HEK293 (cell line): ENCODE data around the gene PAF1.

Experiments
- CTCF ChIA-PET: fragments of 350-600 bp; formaldehyde crosslinking; extraction: SDS; loops from one replicate; lab custom pipeline; 2021; ENCODE audit warnings: antibody characterized with exemption; lab: Yijun Ruan, JAX
- POLR2A ChIA-PET: fragments of 300-600 bp; formaldehyde crosslinking; extraction: SDS; loops from one replicate; lab custom pipeline; 2020; ENCODE audit warnings: antibody characterized with exemption, inconsistent platforms; lab: Yijun Ruan, JAX
- H3K27ac ChIP-seq: fragments of 200-500 bp; sonication (Bioruptor generic); 2 replicates; pipeline ENCODE4 v1.5.1; 2014; ENCODE audit warnings: low read depth, low read length, control low read depth, inconsistent platforms; ENCODE audit errors: extremely low read depth
- H3K36me3 ChIP-seq, 2 experiments: fragments of 200-500 bp in 1 of 2; sonication (Bioruptor generic) in 1 of 2; 1 replicate in 1 of 2; 2 replicates in 1 of 2; pipeline ENCODE4 v1.5.1; 2014 to 2017; ENCODE audit warnings: inconsistent platforms in 2 of 2, low read length in 2 of 2; ENCODE audit not compliant: control insufficient read depth in 2 of 2, insufficient read depth in 1 of 2
- H3K4me1 ChIP-seq: fragments of 200-500 bp; sonication (Bioruptor generic); 2 replicates; pipeline ENCODE4 v1.5.1; 2014; ENCODE audit warnings: mild to moderate bottlenecking, low read length, inconsistent platforms; ENCODE audit not compliant: control insufficient read depth, insufficient read depth
- H3K4me3 ChIP-seq: 2 replicates; pipeline ENCODE4 v1.5.1; 2011; ENCODE audit warnings: low read depth, mild to moderate bottlenecking, control low read depth, low read length, moderate library complexity
- H3K9me3 ChIP-seq: fragments of 200-500 bp; sonication (Bioruptor generic); 2 replicates; pipeline ENCODE4 v1.5.1; 2014; ENCODE audit warnings: low read depth, low read length, inconsistent platforms; ENCODE audit not compliant: control insufficient read depth, insufficient read depth
- ATF2 ChIP-seq: fragments of 450-650 bp; formaldehyde crosslinking; IDR thresholded peaks from 2 replicates; pipeline ENCODE4 v1.5.1; 2016; ENCODE audit warnings: missing biosample characterization, missing genetic modification characterization, low read depth
- HIC1 ChIP-seq: fragments of 450-650 bp; formaldehyde crosslinking; IDR thresholded peaks from 2 replicates; pipeline ENCODE4 v1.5.1; 2016; ENCODE audit warnings: missing biosample characterization, missing genetic modification characterization
- HOXC10 ChIP-seq: sonication (generic); formaldehyde crosslinking; IDR thresholded peaks from 2 replicates; pipeline ENCODE4 v1.8.1; 2023; ENCODE audit warnings: mild to moderate bottlenecking, missing genetic modification reagents
- IKZF3 ChIP-seq: fragments of 450-650 bp; IDR thresholded peaks from 2 replicates; pipeline ENCODE4 v1.5.0; 2018; ENCODE audit warnings: missing biosample characterization, mild to moderate bottlenecking, missing genetic modification characterization, moderate library complexity
- ZBTB20 ChIP-seq: fragments of 450-650 bp; formaldehyde crosslinking; IDR thresholded peaks from 2 replicates; pipeline ENCODE4 v1.5.1; 2016; ENCODE audit warnings: missing biosample characterization, missing genetic modification characterization
- ZBTB6 ChIP-seq: fragments of 450-650 bp; formaldehyde crosslinking; IDR thresholded peaks from 2 replicates; pipeline ENCODE4 v1.5.1; 2017; ENCODE audit warnings: missing biosample characterization, missing genetic modification characterization
- ZFP37 ChIP-seq: fragments of 450-650 bp; formaldehyde crosslinking; IDR thresholded peaks from 2 replicates; pipeline ENCODE4 v1.5.1; 2016; ENCODE audit warnings: missing biosample characterization, missing genetic modification characterization
- ZNF10 ChIP-seq: fragments of 450-650 bp; formaldehyde crosslinking; IDR thresholded peaks from 2 replicates; pipeline ENCODE4 v1.5.1; 2017; ENCODE audit warnings: missing biosample characterization, missing genetic modification characterization
- ZNF146 ChIP-seq: fragments of 450-650 bp; formaldehyde crosslinking; IDR thresholded peaks from 2 replicates; pipeline ENCODE4 v1.5.1; 2016; ENCODE audit warnings: missing biosample characterization, missing genetic modification characterization
- ZNF2 ChIP-seq: fragments of 450-650 bp; formaldehyde crosslinking; IDR thresholded peaks from 2 replicates; pipeline ENCODE4 v1.5.1; 2016; ENCODE audit warnings: missing biosample characterization, missing genetic modification characterization
- ZNF239 ChIP-seq: fragments of 450-650 bp; formaldehyde crosslinking; IDR thresholded peaks from 2 replicates; pipeline ENCODE4 v1.5.1; 2016; ENCODE audit warnings: missing biosample characterization, missing genetic modification characterization
- ZNF292 ChIP-seq: fragments of 450-650 bp; formaldehyde crosslinking; IDR thresholded peaks from 2 replicates; pipeline ENCODE4 v1.5.1; 2016; ENCODE audit warnings: low read depth, missing biosample characterization, missing genetic modification characterization, borderline replicate concordance
- ZNF335 ChIP-seq: fragments of 450-650 bp; formaldehyde crosslinking; conservative IDR thresholded peaks from 2 replicates; pipeline ENCODE4 v1.5.1; 2016; ENCODE audit warnings: missing biosample characterization, missing genetic modification characterization
- ZNF391 ChIP-seq: fragments of 450-650 bp; formaldehyde crosslinking; IDR thresholded peaks from 2 replicates; pipeline ENCODE4 v1.5.1; 2016; ENCODE audit warnings: low read depth, missing biosample characterization, missing genetic modification characterization, borderline replicate concordance
- ZNF398 ChIP-seq: fragments of 450-650 bp; formaldehyde crosslinking; IDR thresholded peaks from 2 replicates; pipeline ENCODE4 v1.5.1; 2017; ENCODE audit warnings: missing biosample characterization, missing genetic modification characterization
- ZNF404 ChIP-seq: fragments of 450-650 bp; formaldehyde crosslinking; IDR thresholded peaks from 2 replicates; pipeline ENCODE4 v1.5.1; 2017; ENCODE audit warnings: missing biosample characterization, missing genetic modification characterization
- ZNF48 ChIP-seq: fragments of 450-650 bp; formaldehyde crosslinking; IDR thresholded peaks from 2 replicates; pipeline ENCODE4 v1.5.1; 2016; ENCODE audit warnings: missing biosample characterization, missing genetic modification characterization
- ZNF629 ChIP-seq: fragments of 450-650 bp; formaldehyde crosslinking; IDR thresholded peaks from 2 replicates; pipeline ENCODE4 v1.5.1; 2017; ENCODE audit warnings: missing biosample characterization, missing genetic modification characterization
- ZNF843 ChIP-seq: fragments of 450-650 bp; formaldehyde crosslinking; IDR thresholded peaks from 2 replicates; pipeline ENCODE4 v1.5.1; 2016; ENCODE audit warnings: missing biosample characterization, missing genetic modification characterization
- ZSCAN16 ChIP-seq: fragments of 450-650 bp; formaldehyde crosslinking; IDR thresholded peaks from 2 replicates; pipeline ENCODE4 v1.5.1; 2016; ENCODE audit warnings: missing biosample characterization, missing genetic modification characterization
- ZSCAN18 ChIP-seq: fragments of 450-650 bp; formaldehyde crosslinking; IDR thresholded peaks from 2 replicates; pipeline ENCODE4 v1.5.1; 2016; ENCODE audit warnings: missing biosample characterization, missing genetic modification characterization
- ZSCAN23 ChIP-seq: fragments of 450-650 bp; formaldehyde crosslinking; IDR thresholded peaks from 2 replicates; pipeline ENCODE4 v1.5.1; 2016; ENCODE audit warnings: missing biosample characterization, missing genetic modification characterization

PAF1 gene

GRCh38 chr19:39407660-39408391 lies 16.9 kb upstream of the PAF1 start (continued):
- TF ChIP-seq ZFP37 (tag by site-specific recombination) (no peak), ZNF239 (tag by site-specific recombination) (peak; percentile 53; the same call in 1 of the 2 replicates), ZNF10 (tag by site-specific recombination) (peak; percentile 57; the same call in 1 of the 2 replicates), ATF2 (tag by site-specific recombination) (no peak), ZNF629 (tag by site-specific recombination) (no peak), ZNF404 (tag by site-specific recombination) (no peak)

- H3K9me3 ChIP-seq, result no peaks in the 10 kb centered on the region
- TF ChIP-seq ZNF292 (tag by site-specific recombination) (no peak), ZNF48 (no peak), IKZF3 (0 out of 2 replicates have a peak, but pooled peaks have one; percentile 5), ZSCAN16 (tag by site-specific recombination) (no peak), ZNF146 (tag by site-specific recombination) (no peak)
- TF ChIP-seq, all 188 proteins: peak for 1
- Histone ChIP-seq H3K4me1 (peaks cover 55% of the 10 kb centered on the region), H3K36me3 (peaks cover 0 to 3% of the 10 kb centered on the region in 2 experiments; a peak in 1 of 3 replicates), H3K4me3 (peak overlapping the region; percentile 61), H3K27ac (peak overlapping the region; percentile 77)
- ChIA-PET POLR2A (interaction anchor here (1.2 to 11.2 kb wide), 5 partner anchors 9 to 125 kb away, joined by 3 to 175 read pairs (median 56); partner anchors contain the start of genes EID2B, MED29, PAF1 and RPS16), CTCF (interaction anchor here (1.0 to 4.6 kb wide), 3 partner anchors 9 to 85 kb away, joined by 3 to 41 read pairs (median 3); no protein-coding TSS in a partner anchor)
Measured at GRCh38 chr19:39407410-39407659, 16.4 kb upstream of the PAF1 start.

GRCh38 chr19:39406656-39407409 lies 15.9 kb upstream of the PAF1 start, which contains the start of gene ZFP36:
TSS of gene ZFP36 (plus strand) at chr19:39406847. CDS start at chr19:39406905, 58 bp downstream.
- peaks cover 59% of the 10 kb centered on the region for H3K4me1 ChIP-seq
- no peaks in the 10 kb centered on the region for H3K9me3 ChIP-seq
- peak within 1 kb of the TSS; percentile 77 for H3K27ac ChIP-seq
- CTCF ChIA-PET, result interaction anchor here (0.6 to 4.6 kb wide), 2 partner anchors 9 to 263 kb away, joined by 3 to 41 read pairs; no protein-coding TSS in a partner anchor
- peak within 1 kb of the TSS; percentile 61 for H3K4me3 ChIP-seq
- H3K36me3 ChIP-seq, result peaks cover 0 to 3% of the 10 kb centered on the region in 2 experiments; a peak in 1 of 3 replicates
- POLR2A ChIA-PET, result interaction anchor here (0.5 to 11.2 kb wide), 12 partner anchors 8 to 289 kb away, joined by 3 to 175 read pairs (median 5); partner anchors contain the start of genes EID2B, MED29, PAF1 and RPS16
- TF ChIP-seq HOXC10 (no peak), ZNF391 (tag by site-specific recombination) (peak; percentile 94; the same call in 1 of the 2 replicates), ZNF843 (tag by site-specific recombination) (peak; percentile 65; the same call in 1 of the 2 replicates), ZSCAN23 (tag by site-specific recombination) (0 out of 2 replicates have a peak, but pooled peaks have one; percentile 61), ZBTB6 (no peak), ZBTB20 (peak; percentile 98), ZNF2 (tag by site-specific recombination) (peak; percentile 64; the same call in 1 of the 2 replicates), ZNF398 (peak; percentile 85), ZSCAN18 (no peak), HIC1 (tag by site-specific recombination) (peak; percentile 74), ZNF335 (tag by site-specific recombination) (peak; percentile 54; the same call in 1 of the 2 replicates)
